Keratinocyte (primary cell): ENCODE measurements around the gene DPH5.

Experiments used
- CTCF ChIP-seq, 3 experiments: IDR thresholded peaks in 1 of 3; conservative IDR thresholded peaks in 1 of 3; optimal IDR thresholded peaks in 1 of 3; 2 replicates in 2 of 3; 3 replicates in 1 of 3; pipeline versions ENCODE3 to v1.5.1; 2011; ENCODE audit warnings: low read length in 3 of 3, mild to moderate bottlenecking in 3 of 3, moderate library complexity in 2 of 3, control low read depth in 1 of 3, inconsistent platforms in 1 of 3; ENCODE audit not compliant: insufficient read depth in 2 of 3; ENCODE audit errors: extremely low read depth in 1 of 3
- EZH2 ChIP-seq: IDR thresholded peaks from one replicate; pipeline ENCODE4 v1.6.1; 2012; ENCODE audit warnings: inconsistent platforms, mild to moderate bottlenecking, low read length, moderate library complexity

- no peak for TF ChIP-seq CTCF (optimal IDR thresholded peaks at IDR 0.05 in 1 of 3, IDR thresholded peaks at IDR 0.05 in 1 of 3, conservative IDR thresholded peaks at IDR 0.05 in 1 of 3; ENCODE audit: extremely low read depth in 1 of 3, insufficient read depth in 2 of 3, low read length in 3 of 3)
- TF ChIP-seq EZH2: no peak
These were observed 25.3 kb downstream of the DPH5 start for GRCh38 chr1:101000131-101000873.
